ENCODE data around the gene KRTAP4-8. TPM values are rescaled to one million over a fixed set of nuclear protein-coding genes. Genes with fewer than 3 reads are reported as not detected.
"Not testable (repeated sequence)": the region's sequence is repeated elsewhere in the genome, so short reads cannot be mapped to it uniquely, and the experiment has no call there.

The KRTAP4-8 gene
- not detected for total RNA-seq

GRCh38 chr17:41098042-41098441 lies at the start of gene KRTAP4-8:
Gene KRTAP4-8, minus strand, starts transcription at chr17:41098142. Its CDS starts 58 bp downstream, at chr17:41098084.
- DNase-seq (no peak), ATAC-seq (no peak)
- H3K4me1 Mint-ChIP-seq (ENCODE audit: low read depth), result peaks cover 9% of the 10 kb centered on the region
- H3K4me3 Mint-ChIP-seq, result no peak within 1 kb of the TSS
- H3K9me3 Mint-ChIP-seq, result no peaks in the 10 kb centered on the region
- H3K36me3 Mint-ChIP-seq (ENCODE audit: insufficient read depth), result no peaks in the 10 kb centered on the region
- H3K27me3 Mint-ChIP-seq (ENCODE audit: low read depth), result peaks cover 15% of the 10 kb centered on the region

GRCh38 chr17:41145261-41145660 lies 47.3 kb upstream of the KRTAP4-8 start:
- no peak for DNase-seq
- ATAC-seq, result no peak
- H3K9me3 Mint-ChIP-seq, result peaks cover 22% of the 10 kb centered on the region
- H3K4me1 Mint-ChIP-seq (ENCODE audit: low read depth), result no peaks in the 10 kb centered on the region
- peaks cover 7% of the 10 kb centered on the region for H3K36me3 Mint-ChIP-seq (ENCODE audit: insufficient read depth)
- H3K27me3 Mint-ChIP-seq (ENCODE audit: low read depth), result no peaks in the 10 kb centered on the region
- no peak overlapping the region for H3K4me3 Mint-ChIP-seq

GRCh38 chr17:41144846-41145245 lies 46.9 kb upstream of the KRTAP4-8 start:
- Mint-ChIP-seq H3K27me3 (ENCODE audit: low read depth) (peaks cover under 1% of the 10 kb centered on the region), H3K4me3 (no peak overlapping the region), H3K9me3 (peaks cover 22% of the 10 kb centered on the region), H3K4me1 (ENCODE audit: low read depth) (no peaks in the 10 kb centered on the region), H3K36me3 (ENCODE audit: insufficient read depth) (peaks cover 7% of the 10 kb centered on the region)
- DNase-seq (no peak), ATAC-seq (no peak)

- H3K9me3 Mint-ChIP-seq, result peaks cover 30% of the 10 kb centered on the region
- peaks cover 3% of the 10 kb centered on the region for H3K27me3 Mint-ChIP-seq (ENCODE audit: low read depth)
- H3K4me3 Mint-ChIP-seq, result no peak overlapping the region
- DNase-seq, result no peak
- H3K36me3 Mint-ChIP-seq (ENCODE audit: insufficient read depth), result peaks cover 8% of the 10 kb centered on the region
- ATAC-seq, result no peak
- no peaks in the 10 kb centered on the region for H3K4me1 Mint-ChIP-seq (ENCODE audit: low read depth)
Measured at GRCh38 chr17:41141361-41141760, 43.4 kb upstream of the KRTAP4-8 start.

GRCh38 chr17:41140360-41141131 lies 42.6 kb upstream of the KRTAP4-8 start, which contains the start of gene KRTAP4-6:
Gene KRTAP4-6, minus strand, starts transcription at chr17:41140544. Its CDS starts 57 bp downstream, at chr17:41140487.
- Mint-ChIP-seq H3K4me1 (ENCODE audit: low read depth) (no peaks in the 10 kb centered on the region), H3K9me3 (peaks cover 30% of the 10 kb centered on the region), H3K36me3 (ENCODE audit: insufficient read depth) (peaks cover 8% of the 10 kb centered on the region), H3K27me3 (ENCODE audit: low read depth) (peaks cover 3% of the 10 kb centered on the region), H3K4me3 (no peak within 1 kb of the TSS)
- ATAC-seq, result no peak
- DNase-seq, result no peak

GRCh38 chr17:41139865-41140264 lies 41.9 kb upstream of the KRTAP4-8 start:
- not testable (repeated sequence) for H3K27me3 Mint-ChIP-seq (ENCODE audit: low read depth); DNase-seq; H3K4me3 Mint-ChIP-seq; H3K4me1 Mint-ChIP-seq (ENCODE audit: low read depth); ATAC-seq; H3K36me3 Mint-ChIP-seq (ENCODE audit: insufficient read depth)
- H3K9me3 Mint-ChIP-seq, result peaks cover 30% of the 10 kb centered on the region

- no peak for ATAC-seq
- no peaks in the 10 kb centered on the region for H3K27me3 Mint-ChIP-seq (ENCODE audit: low read depth)
- H3K4me1 Mint-ChIP-seq (ENCODE audit: low read depth), result peaks cover 28% of the 10 kb centered on the region
- peaks cover 11% of the 10 kb centered on the region for H3K9me3 Mint-ChIP-seq
- no peak overlapping the region for H3K4me3 Mint-ChIP-seq
- DNase-seq, result no peak
- H3K36me3 Mint-ChIP-seq (ENCODE audit: insufficient read depth), result peaks cover 1% of the 10 kb centered on the region
Measured at GRCh38 chr17:41133880-41134735, 36.2 kb upstream of the KRTAP4-8 start.

- no peak for ATAC-seq
Measured at GRCh38 chr17:41131979-41132378, 34.0 kb upstream of the KRTAP4-8 start.

GRCh38 chr17:41127371-41127770 lies 29.4 kb upstream of the KRTAP4-8 start:
- H3K36me3 Mint-ChIP-seq (ENCODE audit: insufficient read depth), result no peaks in the 10 kb centered on the region
- peaks cover 8% of the 10 kb centered on the region for H3K9me3 Mint-ChIP-seq
- peaks cover 57% of the 10 kb centered on the region for H3K4me1 Mint-ChIP-seq (ENCODE audit: low read depth)
- DNase-seq (no peak), ATAC-seq (no peak)
- H3K4me3 Mint-ChIP-seq, result no peak overlapping the region
- H3K27me3 Mint-ChIP-seq (ENCODE audit: low read depth), result no peaks in the 10 kb centered on the region

More at GRCh38 chr17:41131979-41132378, 34.0 kb upstream of the KRTAP4-8 start:
- Mint-ChIP-seq H3K4me3 (no peak overlapping the region), H3K36me3 (ENCODE audit: insufficient read depth) (no peaks in the 10 kb centered on the region), H3K4me1 (ENCODE audit: low read depth) (peaks cover 34% of the 10 kb centered on the region), H3K9me3 (peaks cover 8% of the 10 kb centered on the region), H3K27me3 (ENCODE audit: low read depth) (no peaks in the 10 kb centered on the region)
- DNase-seq, result no peak

- Mint-ChIP-seq H3K36me3 (ENCODE audit: insufficient read depth) (no peaks in the 10 kb centered on the region), H3K9me3 (peaks cover 10% of the 10 kb centered on the region), H3K4me3 (no peak overlapping the region), H3K4me1 (ENCODE audit: low read depth) (peaks cover 51% of the 10 kb centered on the region), H3K27me3 (ENCODE audit: low read depth) (no peaks in the 10 kb centered on the region)
- ATAC-seq (no peak), DNase-seq (no peak)
Measured at GRCh38 chr17:41126412-41126811, 28.5 kb upstream of the KRTAP4-8 start.

- no peak overlapping the region for H3K4me3 Mint-ChIP-seq
- no peaks in the 10 kb centered on the region for H3K27me3 Mint-ChIP-seq (ENCODE audit: low read depth)
- peaks cover 56% of the 10 kb centered on the region for H3K4me1 Mint-ChIP-seq (ENCODE audit: low read depth)
- no peak for ATAC-seq
- H3K36me3 Mint-ChIP-seq (ENCODE audit: insufficient read depth), result no peaks in the 10 kb centered on the region
- H3K9me3 Mint-ChIP-seq, result peaks cover 10% of the 10 kb centered on the region
- DNase-seq, result no peak
Measured at GRCh38 chr17:41125064-41125463, 27.1 kb upstream of the KRTAP4-8 start.

- H3K27me3 Mint-ChIP-seq (ENCODE audit: low read depth); H3K36me3 Mint-ChIP-seq (ENCODE audit: insufficient read depth); ATAC-seq; DNase-seq; H3K9me3 Mint-ChIP-seq: not testable (repeated sequence)
- Mint-ChIP-seq H3K4me1 (ENCODE audit: low read depth) (peaks cover 59% of the 10 kb centered on the region), H3K4me3 (peak within 1 kb of the TSS; percentile 5)
Measured at GRCh38 chr17:41123991-41124371, 26.0 kb upstream of the KRTAP4-8 start, which contains the start of gene KRTAP4-12. Gene KRTAP4-12, minus strand, starts transcription at chr17:41124182. Its CDS starts 60 bp downstream, at chr17:41124122.

- not testable (repeated sequence) for H3K36me3 Mint-ChIP-seq (ENCODE audit: insufficient read depth); ATAC-seq; H3K9me3 Mint-ChIP-seq; H3K27me3 Mint-ChIP-seq (ENCODE audit: low read depth); DNase-seq
- Mint-ChIP-seq H3K4me1 (ENCODE audit: low read depth) (peaks cover 58% of the 10 kb centered on the region), H3K4me3 (peak overlapping the region; percentile 5)
Measured at GRCh38 chr17:41123292-41123990, 25.5 kb upstream of the KRTAP4-8 start.

- Mint-ChIP-seq H3K27me3 (ENCODE audit: low read depth) (peaks cover 3% of the 10 kb centered on the region), H3K9me3 (peaks cover 3% of the 10 kb centered on the region), H3K36me3 (ENCODE audit: insufficient read depth) (no peaks in the 10 kb centered on the region), H3K4me3 (no peak overlapping the region), H3K4me1 (ENCODE audit: low read depth) (peaks cover 58% of the 10 kb centered on the region)
- DNase-seq, result no peak
- ATAC-seq, result no peak
Measured at GRCh38 chr17:41121742-41122141, 23.8 kb upstream of the KRTAP4-8 start.

Measured in activated T-cell treated with anti-CD3 and anti-CD28 coated beads, Interleukin-2, amount 50 U/mL, for 4 hours (primary cell).